Measurements from ENCODE around the gene RGPD6. TPM values are rescaled to one million over a fixed set of nuclear protein-coding genes. Genes with fewer than 3 reads are reported as not detected.
"Not testable (repeated sequence)": the region's sequence is repeated elsewhere in the genome, so short reads cannot be mapped to it uniquely, and the experiment has no call there.

RGPD6 gene
- 10 to 100 TPM; 28.3 to 41.6 (median 29.7) TPM for total RNA-seq
- long read RNA-seq, donor 1, partial matches to known transcripts: 1 of 1 reads
- long read RNA-seq, donor 1, other reads (novel, unspliced or antisense): 0 of 1 reads
- long read RNA-seq, donor 2, partial matches to known transcripts: 0 of 1 reads
- long read RNA-seq, donor 2, other reads (novel, unspliced or antisense): 1 of 1 reads

- DNase-seq (peak in 1 of 3 donors; percentile 13), ATAC-seq (peak; percentile 97)
- H3K9me3 ChIP-seq; intact Hi-C loops (cut with DNase I, micrococcal nuclease); H3K36me3 ChIP-seq (ENCODE audit: low read depth); H3K4me1 ChIP-seq (ENCODE audit: low read depth); H3K4me3 ChIP-seq: not testable (repeated sequence)
Observed at GRCh38 chr2:110576763-110577416, at the start of gene RGPD6. Gene RGPD6 (minus strand): TSS chr2:110577222. CDS start chr2:110577024, 198 bp downstream.

GRCh38 chr2:110619326-110619939, 42.4 kb upstream of the RGPD6 start:
- ATAC-seq; H3K36me3 ChIP-seq (ENCODE audit: low read depth); H3K9me3 ChIP-seq; H3K4me3 ChIP-seq; DNase-seq; intact Hi-C loops (cut with DNase I, micrococcal nuclease); H3K4me1 ChIP-seq (ENCODE audit: low read depth): not testable (repeated sequence)

GRCh38 chr2:110613927-110614326, 36.9 kb upstream of the RGPD6 start:
- intact Hi-C loops (cut with DNase I, micrococcal nuclease); DNase-seq; H3K4me3 ChIP-seq; H3K4me1 ChIP-seq (ENCODE audit: low read depth); H3K9me3 ChIP-seq; H3K36me3 ChIP-seq (ENCODE audit: low read depth); ATAC-seq: not testable (repeated sequence)

- DNase-seq: peak in 2 of 3 donors; percentile 17 to 41
- intact Hi-C loops (cut with DNase I, micrococcal nuclease); H3K9me3 ChIP-seq: not testable (repeated sequence)
Observed at GRCh38 chr2:110610613-110611250, 33.7 kb upstream of the RGPD6 start.

GRCh38 chr2:110609843-110610612, 33.0 kb upstream of the RGPD6 start:
- intact Hi-C loops (cut with DNase I, micrococcal nuclease); H3K36me3 ChIP-seq (ENCODE audit: low read depth); H3K4me1 ChIP-seq (ENCODE audit: low read depth); H3K9me3 ChIP-seq; H3K4me3 ChIP-seq: not testable (repeated sequence)
- ATAC-seq (peak; percentile 42), DNase-seq (peak in 1 of 3 donors; percentile 25)

More at GRCh38 chr2:110610613-110611250, 33.7 kb upstream of the RGPD6 start:
- not testable (repeated sequence) for H3K4me3 ChIP-seq; H3K4me1 ChIP-seq (ENCODE audit: low read depth); H3K36me3 ChIP-seq (ENCODE audit: low read depth)
- peak; percentile 48 for ATAC-seq

GRCh38 chr2:110608788-110609502, 31.9 kb upstream of the RGPD6 start:
- H3K4me3 ChIP-seq; intact Hi-C loops (cut with DNase I, micrococcal nuclease); H3K9me3 ChIP-seq; H3K36me3 ChIP-seq (ENCODE audit: low read depth); H3K4me1 ChIP-seq (ENCODE audit: low read depth); DNase-seq: not testable (repeated sequence)
- peak; percentile 79 for ATAC-seq

- peak in 1 of 3 donors; percentile 24 for DNase-seq
- intact Hi-C loops (cut with DNase I, micrococcal nuclease); H3K36me3 ChIP-seq (ENCODE audit: low read depth); ATAC-seq; H3K4me3 ChIP-seq; H3K4me1 ChIP-seq (ENCODE audit: low read depth); H3K9me3 ChIP-seq: not testable (repeated sequence)
Observed at GRCh38 chr2:110605057-110605456, 28.0 kb upstream of the RGPD6 start.

- H3K9me3 ChIP-seq; H3K36me3 ChIP-seq (ENCODE audit: low read depth); DNase-seq; H3K4me1 ChIP-seq (ENCODE audit: low read depth); intact Hi-C loops (cut with DNase I, micrococcal nuclease); H3K4me3 ChIP-seq; ATAC-seq: not testable (repeated sequence)
Observed at GRCh38 chr2:110603917-110604591, 27.0 kb upstream of the RGPD6 start.

GRCh38 chr2:110602139-110602538, 25.1 kb upstream of the RGPD6 start:
- H3K4me3 ChIP-seq; intact Hi-C loops (cut with DNase I, micrococcal nuclease); H3K4me1 ChIP-seq (ENCODE audit: low read depth); DNase-seq; H3K9me3 ChIP-seq; ATAC-seq; H3K36me3 ChIP-seq (ENCODE audit: low read depth): not testable (repeated sequence)

GRCh38 chr2:110591973-110592372, 15.0 kb upstream of the RGPD6 start:
- DNase-seq; ATAC-seq; H3K9me3 ChIP-seq; H3K36me3 ChIP-seq (ENCODE audit: low read depth); H3K4me3 ChIP-seq; intact Hi-C loops (cut with DNase I, micrococcal nuclease); H3K4me1 ChIP-seq (ENCODE audit: low read depth): not testable (repeated sequence)

GRCh38 chr2:110589677-110590330, 12.8 kb upstream of the RGPD6 start:
- H3K4me3 ChIP-seq; ATAC-seq; H3K4me1 ChIP-seq (ENCODE audit: low read depth); H3K9me3 ChIP-seq; DNase-seq; intact Hi-C loops (cut with DNase I, micrococcal nuclease); H3K36me3 ChIP-seq (ENCODE audit: low read depth): not testable (repeated sequence)

GRCh38 chr2:110588520-110588919, 11.5 kb upstream of the RGPD6 start:
- DNase-seq; H3K36me3 ChIP-seq (ENCODE audit: low read depth); ATAC-seq; H3K4me1 ChIP-seq (ENCODE audit: low read depth); H3K4me3 ChIP-seq; intact Hi-C loops (cut with DNase I, micrococcal nuclease); H3K9me3 ChIP-seq: not testable (repeated sequence)
